Activated T-cell treated with anti-CD3 and anti-CD28 coated beads for 4 hours (primary cell): ENCODE data around the gene DLG2.
"Not testable (repeated sequence)": the region's sequence is repeated elsewhere in the genome, so short reads cannot be mapped to it uniquely, and the experiment has no call there.

Experiments
- DNase-seq: peaks from one replicate; pipeline ENCODE4 v3.0.0-alpha.2; 2020

DLG2 gene

DNA sequence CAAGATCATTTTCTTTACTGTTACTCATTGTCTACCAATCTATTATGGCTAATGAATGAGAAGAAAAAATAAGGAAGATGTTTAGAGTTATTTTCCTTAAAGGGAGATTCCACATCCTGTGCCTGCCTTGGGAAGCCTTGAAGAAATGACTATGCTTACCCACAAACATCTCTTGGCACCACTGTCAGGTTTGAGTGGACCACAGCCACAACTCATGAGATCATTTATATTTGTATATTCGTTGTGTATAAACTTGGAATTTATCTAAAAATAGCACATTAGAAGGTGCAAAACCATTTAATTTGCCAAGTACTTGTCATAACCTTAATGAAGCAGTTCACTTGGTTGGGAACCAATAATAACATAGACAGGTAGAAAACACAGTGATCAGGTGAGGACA lies 740.8 kb downstream of the DLG2 start:
- no peak for DNase-seq

DNA sequence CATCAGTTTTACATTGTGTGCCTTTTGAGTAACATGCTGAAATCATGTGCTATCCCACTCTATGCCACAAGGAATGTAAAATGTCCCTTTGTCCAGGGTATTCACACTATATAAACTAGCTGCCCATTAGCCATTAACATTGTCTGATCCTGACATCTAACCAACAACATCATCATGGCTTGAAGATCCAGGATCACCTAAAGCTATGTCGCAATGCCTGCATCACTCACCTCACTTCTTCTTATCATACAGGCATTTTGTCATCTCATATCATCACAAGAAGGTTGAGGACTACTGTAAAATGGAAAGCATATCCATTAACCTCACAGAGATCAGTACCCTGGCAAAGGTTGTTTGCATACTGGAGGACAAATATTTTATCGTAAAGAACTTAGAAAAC lies 742.3 kb downstream of the DLG2 start:
- DNase-seq, result no peak

DNA sequence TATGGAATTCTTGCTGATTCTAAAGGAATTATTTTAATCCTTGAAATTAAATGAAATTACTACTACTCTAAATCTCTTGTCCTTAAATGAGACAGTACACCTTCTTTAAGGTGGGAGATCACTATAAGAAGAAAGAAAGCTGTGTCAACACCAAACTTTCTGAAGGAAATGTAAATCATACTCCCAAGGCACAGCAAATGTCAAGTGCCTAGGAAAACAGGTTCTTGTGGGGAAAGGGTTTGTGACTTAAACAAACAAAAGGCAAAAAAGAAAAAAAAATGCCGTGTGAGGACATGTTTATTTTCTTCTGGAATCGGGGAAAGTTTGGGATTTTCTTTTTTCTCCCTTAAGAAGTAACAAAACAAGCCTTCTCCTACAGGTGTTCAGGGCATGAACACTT lies 745.1 kb downstream of the DLG2 start:
- DNase-seq, result no peak

DNA sequence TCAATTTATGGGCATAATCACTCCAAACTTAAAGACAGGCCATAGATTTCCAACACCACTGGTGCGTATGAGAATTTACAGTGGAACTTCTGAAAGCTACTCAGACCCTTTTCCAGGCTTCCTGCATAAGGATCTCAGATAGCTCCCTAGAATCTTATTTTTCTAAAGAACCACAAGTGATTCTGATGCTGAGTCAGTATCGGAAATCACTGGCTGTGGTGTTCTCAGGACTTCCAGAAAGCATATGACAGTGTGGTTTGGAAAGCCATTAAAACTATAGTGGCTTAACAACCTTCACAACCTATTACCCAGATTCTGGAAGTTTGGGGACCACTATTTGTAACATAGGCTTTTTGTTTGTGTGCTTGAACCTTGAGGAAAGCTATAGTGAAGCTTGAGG lies 756.0 kb downstream of the DLG2 start:
- DNase-seq, result no peak

DNA sequence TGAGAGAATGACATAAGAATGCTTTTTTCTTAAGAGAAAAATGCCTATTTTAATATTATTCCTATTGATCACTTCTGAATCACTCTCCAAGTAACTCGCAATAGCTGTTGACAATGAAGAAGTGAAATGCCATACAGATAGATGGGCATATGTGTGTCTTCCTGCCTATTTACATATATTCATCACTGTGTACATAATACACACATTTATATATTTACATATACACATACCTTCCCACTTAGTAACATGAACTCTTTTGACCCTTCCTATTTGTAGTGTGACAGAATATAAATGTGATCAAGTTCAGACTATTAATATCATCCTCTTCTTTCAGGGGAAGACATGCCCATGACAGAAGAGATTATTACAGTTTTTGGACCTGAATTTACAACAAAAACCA lies 756.7 kb downstream of the DLG2 start:
- DNase-seq, result no peak

DNA sequence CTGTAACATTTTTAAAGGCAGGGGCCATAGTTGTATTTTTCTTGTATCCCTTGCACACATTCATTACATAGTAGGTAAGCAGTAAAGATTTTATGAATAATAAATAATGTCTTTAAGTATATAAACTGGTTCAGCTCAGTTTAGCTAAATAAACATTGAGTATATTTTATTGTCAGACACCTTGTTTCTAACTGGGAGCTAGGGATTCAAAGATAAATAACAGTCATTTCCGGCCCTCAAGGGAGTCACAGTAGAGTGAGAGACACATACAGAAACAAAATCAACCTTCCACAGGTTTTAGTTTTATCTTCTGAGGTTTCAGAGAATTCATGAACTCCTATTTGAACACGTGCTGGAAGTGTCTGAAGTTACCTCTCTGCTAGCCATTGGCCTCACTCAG lies 760.2 kb downstream of the DLG2 start:
- DNase-seq, result no peak

DNA sequence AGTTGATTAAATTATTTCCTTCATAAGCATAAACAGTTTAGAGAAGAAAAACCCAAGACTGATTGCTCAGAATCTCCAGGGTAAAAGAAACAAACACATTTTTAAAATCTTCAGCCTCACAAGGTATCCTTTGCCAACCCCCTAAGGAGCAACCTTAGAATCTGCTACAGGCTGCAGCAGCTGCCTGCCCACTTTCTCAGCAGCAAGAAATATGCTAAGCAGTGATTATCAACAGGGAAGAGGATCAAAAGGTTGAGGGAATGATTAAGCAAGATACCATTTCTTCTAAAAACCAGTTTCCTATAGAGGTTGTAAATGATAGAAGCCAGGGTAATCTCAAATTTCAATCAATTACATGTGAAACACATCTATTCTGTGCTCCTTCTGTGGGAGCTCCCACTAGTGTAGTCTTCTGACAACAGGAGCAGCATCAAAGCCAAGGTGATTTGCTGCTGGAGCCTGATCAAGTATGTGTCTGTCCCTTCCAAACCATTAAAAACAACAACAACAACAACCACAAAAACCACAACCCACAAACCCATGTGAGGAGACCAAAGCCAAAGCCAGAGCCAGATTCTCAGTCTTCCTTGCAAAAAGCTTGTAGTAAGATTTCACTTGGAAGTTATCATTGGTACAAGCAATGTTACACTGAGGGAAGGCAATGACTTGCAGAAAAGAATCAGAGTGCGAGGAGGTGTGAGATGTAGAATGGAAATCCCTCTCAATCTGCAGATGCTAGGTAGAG lies 761.2 kb downstream of the DLG2 start:
- no peak for DNase-seq

DNA sequence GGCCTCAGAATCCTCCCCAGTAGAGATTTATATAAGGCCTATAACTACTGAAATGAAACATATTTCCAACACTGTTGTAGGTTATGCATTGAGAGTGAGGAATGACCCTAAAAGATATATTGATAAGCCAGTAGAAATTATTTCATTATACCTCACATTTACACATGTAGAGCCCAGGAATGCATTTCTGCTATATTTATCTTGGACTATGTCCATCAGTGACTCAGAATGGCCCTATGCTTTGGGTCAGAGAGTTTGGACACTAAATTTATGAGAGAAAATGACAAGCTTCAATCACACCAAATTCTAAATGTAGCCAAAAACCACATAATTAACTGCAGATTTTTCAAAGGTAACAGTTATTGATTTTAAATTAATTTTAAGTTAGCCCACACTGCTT lies 761.9 kb downstream of the DLG2 start:
- no peak for DNase-seq

DNA sequence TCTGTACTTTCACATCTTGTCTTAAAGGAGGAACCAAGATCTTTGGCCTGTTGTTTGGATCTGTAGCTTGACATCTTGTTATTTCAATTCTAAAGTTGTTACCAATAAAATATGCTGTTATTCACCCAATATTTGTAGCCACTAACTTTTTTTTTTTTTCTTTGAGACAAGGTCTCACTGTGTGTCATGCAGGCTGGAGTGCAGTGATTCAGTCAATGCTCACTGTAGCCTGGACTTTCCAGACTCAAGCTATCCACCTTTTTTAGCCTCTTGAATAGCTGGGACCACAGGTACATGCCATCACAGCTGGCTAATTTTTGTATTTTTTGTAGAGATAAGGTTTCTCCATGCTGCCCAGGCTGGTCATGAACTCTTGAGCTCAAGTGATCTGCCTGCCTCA lies 769.4 kb downstream of the DLG2 start:
- no peak for DNase-seq

DNA sequence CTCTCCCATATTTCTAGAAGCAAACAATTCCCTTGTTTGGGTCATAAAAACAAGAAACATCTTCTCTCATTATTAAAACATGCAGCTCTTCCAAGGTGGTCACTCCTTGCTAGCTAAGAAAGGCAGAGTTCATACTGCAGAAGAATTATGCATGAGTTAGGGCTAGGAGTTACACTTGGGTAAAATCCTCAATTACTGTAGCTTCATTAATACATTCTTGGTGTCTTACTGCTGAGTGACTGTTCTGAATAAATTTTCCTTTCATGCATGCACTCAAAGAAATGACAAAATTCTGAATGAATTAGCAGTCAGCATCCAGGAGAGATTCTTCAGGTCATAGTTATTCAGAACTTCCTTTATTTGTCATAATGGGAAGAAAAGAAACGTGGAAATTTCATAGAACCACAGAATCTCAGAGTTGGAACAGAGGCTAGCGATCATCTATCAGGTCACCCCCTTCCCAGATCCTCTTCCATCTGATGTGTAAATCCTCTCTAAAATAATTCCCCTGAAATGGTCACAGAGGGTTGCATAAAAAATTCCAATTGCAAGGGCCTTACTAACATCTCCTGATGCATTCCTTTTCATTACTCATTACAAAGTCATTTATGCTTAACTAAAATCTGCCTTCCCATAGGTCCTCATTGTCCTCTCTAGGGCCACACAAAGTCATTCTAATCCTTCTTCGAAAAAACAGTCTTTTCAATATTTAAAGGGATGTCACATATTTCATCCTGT lies 771.5 kb downstream of the DLG2 start:
- DNase-seq, result no peak

DNA sequence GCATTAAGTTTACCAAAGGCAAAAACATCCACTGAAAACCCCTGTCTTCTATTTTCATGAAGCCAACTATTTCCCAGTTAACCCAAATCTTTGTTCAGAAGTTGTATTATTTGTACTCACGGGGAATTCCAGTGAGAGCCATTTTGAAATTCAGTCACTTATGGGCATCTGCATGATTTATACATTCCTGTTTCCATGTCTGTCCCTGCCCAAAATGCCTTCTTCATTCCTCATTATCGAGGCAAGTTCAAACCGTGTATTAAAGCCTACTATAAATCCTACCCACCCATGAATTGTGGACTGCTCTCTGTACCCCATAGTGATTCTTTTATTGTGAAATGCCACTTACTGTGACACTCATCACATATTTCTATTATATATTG lies 772.7 kb downstream of the DLG2 start:
- no peak for DNase-seq

DNA sequence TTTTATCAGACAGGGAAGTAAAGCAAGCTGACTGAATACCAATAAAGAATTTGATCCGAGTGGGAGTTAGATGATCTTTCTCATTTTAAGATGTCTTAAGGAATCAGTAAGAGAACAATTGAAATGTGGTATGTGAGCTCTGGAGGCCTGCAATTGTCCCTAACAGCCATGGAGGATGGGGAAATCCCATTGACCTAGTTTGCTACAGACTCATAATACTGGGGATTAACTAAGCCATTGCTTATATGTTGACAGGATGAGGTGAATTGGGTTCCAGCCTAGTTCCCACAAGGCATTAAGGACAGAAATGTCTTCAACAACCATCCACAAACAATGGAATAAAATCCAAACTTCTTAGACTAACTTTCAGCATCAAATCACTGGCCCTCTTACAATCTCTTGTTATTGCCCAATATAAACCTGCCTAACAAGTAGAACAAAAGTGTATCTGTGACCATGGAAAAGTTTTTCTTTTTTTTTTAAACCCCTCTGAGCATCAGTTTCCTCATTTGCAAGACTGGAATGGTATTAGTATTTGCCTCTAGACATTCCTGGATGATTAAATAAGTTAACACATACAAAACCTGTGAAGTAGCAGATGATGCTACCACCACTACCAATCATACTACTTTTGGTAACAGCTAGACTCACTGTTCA lies 773.2 kb downstream of the DLG2 start:
- DNase-seq, result no peak

DNA sequence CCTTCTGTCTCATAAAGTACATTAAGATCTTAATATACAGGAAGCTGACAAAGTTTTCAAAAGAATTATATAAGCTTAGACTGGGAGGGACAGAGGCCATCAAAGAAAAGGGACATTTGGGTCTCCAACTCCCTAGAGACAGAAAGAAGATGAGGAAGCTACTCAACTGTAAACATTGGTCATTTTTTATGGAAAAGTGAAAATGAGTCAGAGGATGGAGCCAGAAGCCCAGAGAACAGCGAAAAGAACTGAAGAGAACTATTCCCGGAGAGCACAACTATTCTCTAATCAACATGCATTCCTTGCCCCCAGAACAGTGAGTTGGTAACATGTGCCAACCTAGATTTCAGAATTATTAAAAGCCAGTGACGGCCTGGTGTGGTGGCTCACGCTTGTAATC lies 779.3 kb downstream of the DLG2 start:
- no peak for DNase-seq

DNA sequence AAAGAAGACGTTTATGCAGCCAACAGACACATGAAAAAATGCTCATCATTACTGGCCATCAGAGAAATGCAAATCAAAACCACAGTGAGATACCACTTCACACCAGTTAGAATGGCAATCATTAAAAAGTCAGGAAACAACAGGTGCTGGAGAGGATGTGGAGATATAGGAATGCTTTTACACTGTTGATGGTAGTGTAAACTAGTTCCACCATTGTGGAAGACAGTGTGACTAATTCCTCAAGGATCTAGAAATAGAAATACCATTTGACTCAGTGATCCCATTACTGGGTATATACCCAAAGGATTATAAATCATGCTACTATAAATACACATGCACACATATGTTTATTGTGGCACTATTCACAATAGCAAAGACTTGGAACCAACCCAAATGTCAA lies 786.9 kb downstream of the DLG2 start:
- not testable (repeated sequence) for DNase-seq

DNA sequence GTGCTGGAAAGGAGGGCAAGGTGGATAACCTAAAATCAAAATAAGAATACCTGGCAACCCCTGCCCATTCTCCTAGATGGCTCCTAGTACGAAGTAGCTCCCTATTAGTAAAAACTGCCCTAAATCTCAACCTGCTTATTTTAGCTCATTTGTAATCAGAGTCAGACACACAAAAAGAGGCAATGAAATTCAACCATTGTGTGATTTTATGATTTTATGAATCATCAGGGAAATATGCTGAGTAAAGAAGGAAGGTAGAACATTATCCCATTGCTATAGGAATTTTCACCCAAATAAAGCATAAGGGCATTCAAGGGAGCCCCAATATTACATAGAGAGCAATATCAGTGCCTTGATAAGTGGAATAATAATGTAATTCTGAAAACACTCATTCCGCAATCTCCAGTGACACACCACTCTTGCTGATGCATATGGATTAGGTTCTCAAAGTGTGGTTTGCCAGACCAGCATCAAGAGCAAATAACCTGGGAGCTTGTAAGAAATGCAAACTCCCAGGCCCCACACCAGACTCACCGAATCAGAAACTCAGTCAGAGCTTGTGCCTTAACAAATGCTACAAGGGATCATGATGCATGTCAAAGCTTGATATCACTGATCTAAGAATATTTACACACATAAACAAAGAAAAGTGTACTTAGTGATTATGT lies 789.6 kb downstream of the DLG2 start:
- no peak for DNase-seq

DNA sequence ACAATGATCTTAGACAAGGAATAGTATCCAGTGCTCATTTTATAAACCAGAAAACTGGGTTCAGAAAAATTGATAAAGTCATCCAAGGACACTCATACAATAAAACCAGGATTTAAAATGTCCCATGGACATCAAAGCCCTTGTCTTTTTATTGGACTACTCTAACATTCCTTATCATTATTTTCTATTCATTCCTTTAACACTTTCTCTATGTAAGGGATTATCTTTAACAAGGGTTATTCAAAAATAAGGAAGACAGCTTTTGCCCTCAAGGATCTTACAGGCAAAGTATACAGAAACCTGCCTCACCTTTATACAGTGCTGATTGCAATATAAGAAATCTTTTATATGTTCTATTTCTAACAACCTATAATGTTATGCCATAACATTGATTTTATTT lies 790.8 kb downstream of the DLG2 start:
- no peak for DNase-seq

DNA sequence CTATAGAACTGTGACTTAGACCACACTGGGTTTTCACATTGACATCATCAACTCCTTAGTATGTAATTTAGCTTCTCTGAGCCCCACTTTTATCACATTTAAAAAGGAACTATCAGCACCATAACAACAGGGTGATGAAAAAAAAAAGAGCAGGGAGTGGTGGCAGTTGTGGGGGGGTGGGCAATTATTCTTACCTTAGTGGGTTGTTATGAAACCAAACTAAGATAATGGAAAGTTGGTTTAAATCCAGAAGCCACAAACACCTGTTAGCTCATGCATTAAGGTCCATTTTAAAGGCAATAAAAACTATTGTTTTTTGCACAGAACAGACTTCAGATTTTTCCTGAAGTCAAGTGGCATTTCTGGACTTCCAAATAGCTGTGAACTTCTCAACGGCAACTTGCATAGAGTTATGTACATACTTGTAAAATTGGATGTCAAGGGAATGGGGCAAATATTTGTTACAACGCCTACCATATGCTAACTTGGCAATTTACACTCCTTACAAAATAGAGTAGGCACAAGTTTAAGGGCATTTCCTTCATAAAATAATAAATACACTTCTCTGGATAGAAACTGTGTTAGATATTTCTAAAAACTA lies 793.6 kb downstream of the DLG2 start:
- no peak for DNase-seq

DNA sequence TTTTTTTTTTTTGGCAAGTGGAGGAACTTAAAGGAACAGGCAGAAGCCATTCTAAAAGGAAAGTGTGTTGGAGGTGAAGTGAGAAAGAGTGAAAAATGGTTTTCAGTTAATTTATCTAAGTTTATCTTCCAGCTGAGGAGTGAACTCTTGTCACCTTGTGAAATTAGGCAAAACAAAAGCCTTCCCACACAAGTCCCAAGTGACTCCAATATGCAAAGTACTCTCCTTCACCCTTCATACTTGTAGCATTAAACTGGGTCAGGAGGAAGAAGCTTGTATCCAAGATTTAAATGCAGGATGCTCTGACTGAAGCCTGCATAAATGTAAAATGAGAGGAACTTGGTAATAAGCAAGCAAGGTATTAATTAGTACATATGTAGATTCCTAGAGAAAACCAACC lies 796.8 kb downstream of the DLG2 start:
- no peak for DNase-seq

DNA sequence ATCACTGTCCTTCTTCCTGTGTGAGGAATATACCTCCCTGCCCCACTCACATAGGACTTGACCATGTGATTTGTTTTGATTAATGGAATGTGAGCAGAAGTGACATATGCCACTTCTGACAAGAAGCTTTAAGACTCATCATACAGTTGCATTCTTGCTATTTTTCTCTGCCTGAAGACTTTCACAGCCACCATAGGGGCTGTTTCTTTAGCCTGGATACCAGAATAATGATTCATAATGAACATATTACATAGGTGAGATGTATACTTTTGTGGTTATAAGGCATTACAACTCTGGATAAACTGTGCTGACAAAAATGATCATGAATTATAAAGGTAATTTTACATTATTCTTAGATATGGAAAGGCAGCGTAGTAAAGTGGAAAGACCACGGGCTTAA lies 798.0 kb downstream of the DLG2 start:
- DNase-seq, result no peak

DNA sequence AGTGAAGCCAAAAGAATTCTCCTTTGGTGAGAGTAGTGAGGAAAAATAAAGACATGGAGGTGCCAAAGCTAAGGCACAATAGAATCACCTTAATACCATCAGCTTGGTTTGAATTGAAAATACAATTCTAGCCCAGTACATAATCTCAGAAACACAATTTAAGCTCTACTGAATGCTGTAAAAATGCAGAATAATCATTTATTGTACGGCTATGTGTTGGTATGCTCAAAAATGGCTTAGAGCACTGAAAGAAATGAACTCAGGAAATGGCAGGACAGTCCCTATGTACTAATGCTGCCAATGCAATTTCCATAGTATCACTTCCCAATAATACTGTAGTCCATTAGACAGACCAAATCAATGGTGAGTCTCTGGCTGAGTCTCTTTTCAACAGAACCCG lies 798.5 kb downstream of the DLG2 start:
- DNase-seq, result no peak

DNA sequence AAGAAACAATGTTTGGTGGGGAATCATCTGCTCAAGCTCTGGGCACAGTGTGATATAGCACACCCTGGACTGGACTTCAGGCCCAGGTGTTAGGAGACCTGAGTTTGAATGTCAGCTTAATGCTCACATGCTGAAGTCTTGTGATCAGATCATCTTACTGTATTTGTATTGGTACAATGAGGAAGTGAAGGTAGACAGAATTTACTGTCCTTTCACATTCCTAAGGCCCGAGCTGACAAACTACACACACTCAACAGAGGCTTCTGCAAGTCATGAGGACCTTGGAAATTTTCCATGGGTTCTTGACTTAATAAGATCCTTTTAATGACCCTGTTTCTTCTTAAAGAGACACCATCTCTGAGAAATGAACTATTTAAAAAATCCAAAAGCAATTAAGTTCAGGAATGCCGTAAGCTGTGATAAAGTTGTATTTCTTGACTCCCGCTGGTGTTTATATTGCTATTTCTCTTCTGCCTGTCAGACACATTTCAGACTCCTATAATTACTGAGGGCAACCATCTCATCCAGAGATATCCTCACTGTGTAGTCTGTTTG lies 802.0 kb downstream of the DLG2 start:
- DNase-seq, result no peak

DNA sequence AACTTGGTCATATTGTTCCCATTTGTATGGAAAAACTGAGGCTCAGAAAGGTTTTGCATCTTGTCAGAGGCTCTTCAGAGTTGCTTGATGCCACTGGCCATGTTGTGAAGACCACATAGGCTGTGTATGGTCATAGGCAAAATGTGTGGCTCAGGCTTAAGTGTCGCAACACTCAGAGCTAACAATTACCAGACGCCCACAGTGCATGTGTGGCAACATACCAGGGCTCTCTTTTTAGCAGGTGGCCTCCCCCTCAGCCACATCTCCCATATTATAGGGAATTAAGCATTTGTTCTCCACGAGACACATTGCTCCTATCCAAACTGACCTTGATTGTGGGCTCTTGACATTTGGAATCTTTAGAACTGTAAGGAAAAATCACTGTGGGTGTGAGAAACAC lies 802.5 kb downstream of the DLG2 start:
- DNase-seq, result no peak

DNA sequence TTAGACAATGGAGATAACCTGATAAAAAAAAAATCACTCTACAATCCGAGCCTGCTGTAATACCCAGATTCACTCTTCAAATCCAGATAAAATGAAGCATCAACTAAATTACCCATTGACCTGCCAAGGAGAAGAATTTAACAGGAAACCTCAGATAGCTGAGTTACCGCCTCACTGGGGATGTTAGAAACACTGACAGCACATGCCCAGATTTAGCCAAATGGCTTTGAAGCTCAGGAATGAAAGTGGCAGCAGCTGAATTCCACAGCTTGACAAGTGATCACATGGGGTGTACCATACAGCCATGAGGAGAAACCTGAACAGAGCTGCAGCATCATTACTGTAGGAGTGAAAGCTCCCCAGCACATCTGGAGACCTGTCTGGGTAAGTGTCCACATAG lies 807.6 kb downstream of the DLG2 start:
- no peak for DNase-seq
